GM21786 (cell line): Measurements from ENCODE around the gene SMAD5.

ENCODE experiments used
- ATAC-seq: cut with Tn5 transposase; IDR thresholded peaks from one replicate; pipeline ENCODE4 v1.9.1; 2021; ENCODE audit not compliant: unreplicated experiment

The SMAD5 gene

GRCh38 chr5:136132557-136133221 is at the start of gene SMAD5:
Gene SMAD5, plus strand, starts transcription at chr5:136132845. Its CDS starts 20,916 bp downstream, at chr5:136153761.
- ATAC-seq, result peak; percentile 90

- ATAC-seq, result no peak
Observed at GRCh38 chr5:136084698-136085097, 47.9 kb upstream of the SMAD5 start.

- ATAC-seq, result no peak
Observed at GRCh38 chr5:136086783-136087566, 45.7 kb upstream of the SMAD5 start.

- no peak for ATAC-seq
Observed at GRCh38 chr5:136087961-136088871, 44.4 kb upstream of the SMAD5 start.

- ATAC-seq, result no peak
Observed at GRCh38 chr5:136089791-136090190, 42.9 kb upstream of the SMAD5 start.

- no peak for ATAC-seq
Observed at GRCh38 chr5:136090319-136090718, 42.3 kb upstream of the SMAD5 start.

- ATAC-seq, result no peak
Observed at GRCh38 chr5:136094189-136094912, 38.3 kb upstream of the SMAD5 start.

- ATAC-seq, result no peak
Observed at GRCh38 chr5:136094913-136095641, 37.6 kb upstream of the SMAD5 start.

GRCh38 chr5:136098176-136098575 is 34.5 kb upstream of the SMAD5 start:
- ATAC-seq, result no peak

GRCh38 chr5:136099870-136100269 is 32.8 kb upstream of the SMAD5 start:
- ATAC-seq, result no peak

- ATAC-seq, result no peak
Observed at GRCh38 chr5:136101884-136102283, 30.8 kb upstream of the SMAD5 start.

- peak; percentile 87 for ATAC-seq
Observed at GRCh38 chr5:136103118-136103517, 29.5 kb upstream of the SMAD5 start.

GRCh38 chr5:136104306-136104965 is 28.2 kb upstream of the SMAD5 start:
- ATAC-seq, result no peak

- ATAC-seq, result no peak
Observed at GRCh38 chr5:136106351-136107031, 26.2 kb upstream of the SMAD5 start.

- peak; percentile 38 for ATAC-seq
Observed at GRCh38 chr5:136108180-136108611, 24.4 kb upstream of the SMAD5 start.

GRCh38 chr5:136108766-136109165 is 23.9 kb upstream of the SMAD5 start:
- ATAC-seq, result no peak

GRCh38 chr5:136109453-136110135 is 23.1 kb upstream of the SMAD5 start:
- no peak for ATAC-seq

- no peak for ATAC-seq
Observed at GRCh38 chr5:136113606-136114005, 19.0 kb upstream of the SMAD5 start.
